Measurements from ENCODE around the gene HAUS8. TPM values are rescaled to one million over a fixed set of nuclear protein-coding genes. Genes with fewer than 3 reads are reported as not detected.

Gene HAUS8
- total and polyA plus RNA-seq, 9 of the 15 experiments (the other 6 are each of a cell fraction or from before 2014, with no cell fraction given): 20.5 to 53.2 (median 36.0) TPM

GRCh38 chr19:17088552-17088951, 13.3 kb upstream of the HAUS8 start:
- no peak for DNase-seq (ENCODE audit: extremely low read depth in 1 of 4, low spot score in 3 of 4)
- no TSS peak for BruUV-seq (replicated peaks)
- Histone ChIP-seq H3K9ac (ENCODE audit: insufficient read depth in 1 of 2, low read depth in 2 of 2, low read length in 2 of 2) (0 out of 4 replicates have a peak overlapping the region, but pooled peaks of 1 of the 2 experiments have one; percentile 14), H3K4me2 (ENCODE audit: insufficient read depth, low read length) (no peak overlapping the region), H3K9me3 (replicated peaks; ENCODE audit: control insufficient read depth, insufficient read depth, low read depth, low read length) (no peaks in the 10 kb centered on the region), H3K27me3 (ENCODE audit: control insufficient read depth in 2 of 2, insufficient read depth in 2 of 2, low read length in 2 of 2) (no peaks in the 10 kb centered on the region), H3K4me1 (replicated peaks in 1 of 2; ENCODE audit: control insufficient read depth in 2 of 2, insufficient read depth in 2 of 2, low read length in 2 of 2) (peaks cover 10 to 20% of the 10 kb centered on the region in 2 experiments; a peak in 4 of 5 replicates), H2AFZ (ENCODE audit: low read depth, low read length) (no peak overlapping the region), H3K9me1 (ENCODE audit: control insufficient read depth, insufficient read depth, low read length) (no peaks in the 10 kb centered on the region), H3K27ac (ENCODE audit: extremely low read depth, low read depth, low read length) (no peak overlapping the region), H3K36me3 (ENCODE audit: control insufficient read depth, insufficient read depth, low read length) (peaks cover 30% of the 10 kb centered on the region; the same call in 2 of the 3 replicates), H3K4me3 (no peak overlapping the region), H4K20me1 (replicated peaks; ENCODE audit: control insufficient read depth, insufficient read depth, low read length) (peaks cover 8% of the 10 kb centered on the region; the same call in 1 of the 2 replicates), H3K79me2 (ENCODE audit: control insufficient read depth, insufficient read depth, low read length) (peaks cover 66% of the 10 kb centered on the region)
- intact Hi-C loops (cut with micrococcal nuclease) (no loop called here), in situ Hi-C loops (cut with MboI) (no loop called here)
- ChIA-PET POLR2A (interaction anchor here (0.6 to 3.0 kb wide), 2 partner anchors 12 to 30 kb away, joined by 4 to 11 read pairs; no protein-coding TSS in a partner anchor), CTCF (ENCODE audit: low intra/inter-chr PET ratio) (no interaction called here)
- no peak for ATAC-seq
- no peak for FAIRE-seq
- WGBS (ENCODE audit: insufficient coverage, low coverage, missing lambda C conversion rate): 95% methylated on average over 5 of the region's 5 CpGs
- no peak for TF ChIP-seq ZBTB49 (CRISPR knock-in tag; IDR thresholded peaks at IDR 0.05; ENCODE audit: borderline replicate concordance)
- TF ChIP-seq RBM14 (IDR thresholded peaks at IDR 0.05; ENCODE audit: borderline replicate concordance, insufficient read depth, low read depth, low read length): no peak
- TF ChIP-seq HMGXB4 (CRISPR knock-in tag; IDR thresholded peaks at IDR 0.05): no peak
- no peak for TF ChIP-seq ZNF175 (CRISPR knock-in tag; IDR thresholded peaks at IDR 0.05; ENCODE audit: low read depth)
- TF ChIP-seq HSF4 (CRISPR knock-in tag; IDR thresholded peaks at IDR 0.05; ENCODE audit: borderline replicate concordance): no peak
- no peak for TF ChIP-seq CHD1 (IDR thresholded peaks at IDR 0.05; ENCODE audit: low read length)
- no peak for TF ChIP-seq DLX4 (CRISPR knock-in tag; IDR thresholded peaks at IDR 0.05)
- no peak for TF ChIP-seq SFPQ (IDR thresholded peaks at IDR 0.05; ENCODE audit: low read depth, low read length)
- no peak for TF ChIP-seq TOE1 (IDR thresholded peaks at IDR 0.05; ENCODE audit: borderline replicate concordance)
- no peak for TF ChIP-seq TOE1 (CRISPR knock-in tag; IDR thresholded peaks at IDR 0.05; ENCODE audit: borderline replicate concordance, low read depth)
- TF ChIP-seq ZNF511 (CRISPR knock-in tag; IDR thresholded peaks at IDR 0.05): no peak
- no peak for TF ChIP-seq PHF21A (IDR thresholded peaks at IDR 0.05; ENCODE audit: borderline replicate concordance, low read depth)
